ENCODE measurements around the gene RPTOR. TPM values are rescaled to one million over a fixed set of nuclear protein-coding genes. Genes with fewer than 3 reads are reported as not detected.
"Not testable (repeated sequence)": the region's sequence is repeated elsewhere in the genome, so short reads cannot be mapped to it uniquely, and the experiment has no call there.

The RPTOR gene
- total RNA-seq, 1 experiment from 2014 or later: 30.6 TPM

- H3K9me3 ChIP-seq: no peaks in the 10 kb centered on the region; the same call in 1 of the 2 replicates
- H3K4me3 ChIP-seq: no peak overlapping the region
Observed at GRCh38 chr17:80565343-80566053, 20.9 kb downstream of the RPTOR start.

GRCh38 chr17:80566054-80566400 lies 21.4 kb downstream of the RPTOR start:
- Histone ChIP-seq H3K4me3 (no peak overlapping the region), H3K36me3 (no peaks in the 10 kb centered on the region; the same call in 1 of the 2 replicates), H3K9me3 (no peaks in the 10 kb centered on the region; the same call in 1 of the 2 replicates), H3K27me3 (no peaks in the 10 kb centered on the region)
- DNase-seq: no peak

More at GRCh38 chr17:80565343-80566053, 20.9 kb downstream of the RPTOR start:
- DNase-seq: no peak
- Histone ChIP-seq H3K36me3 (no peaks in the 10 kb centered on the region; the same call in 1 of the 2 replicates), H3K27me3 (no peaks in the 10 kb centered on the region)

- peaks cover 6% of the 10 kb centered on the region; the same call in 1 of the 2 replicates for H3K36me3 ChIP-seq
- no peaks in the 10 kb centered on the region; the same call in 1 of the 2 replicates for H3K9me3 ChIP-seq
- no peak overlapping the region for H3K4me3 ChIP-seq
- no peaks in the 10 kb centered on the region for H3K27me3 ChIP-seq
- DNase-seq: no peak
Observed at GRCh38 chr17:80568246-80568645, 23.6 kb downstream of the RPTOR start.

- Histone ChIP-seq H3K36me3 (peaks cover 6% of the 10 kb centered on the region; the same call in 1 of the 2 replicates), H3K4me3 (no peak overlapping the region), H3K27me3 (no peaks in the 10 kb centered on the region), H3K9me3 (no peaks in the 10 kb centered on the region; the same call in 1 of the 2 replicates)
- no peak for DNase-seq
Observed at GRCh38 chr17:80569924-80570323, 25.3 kb downstream of the RPTOR start.

- no peaks in the 10 kb centered on the region for H3K9me3 ChIP-seq
- peaks cover 6% of the 10 kb centered on the region; the same call in 1 of the 2 replicates for H3K36me3 ChIP-seq
- DNase-seq: no peak
- no peak overlapping the region for H3K4me3 ChIP-seq
- no peaks in the 10 kb centered on the region for H3K27me3 ChIP-seq
Observed at GRCh38 chr17:80573701-80574100, 29.1 kb downstream of the RPTOR start.

GRCh38 chr17:80574496-80574895 lies 29.9 kb downstream of the RPTOR start:
- Histone ChIP-seq H3K27me3 (no peaks in the 10 kb centered on the region), H3K9me3 (no peaks in the 10 kb centered on the region), H3K4me3 (no peak overlapping the region), H3K36me3 (peaks cover 6% of the 10 kb centered on the region; the same call in 1 of the 2 replicates)
- DNase-seq: no peak

GRCh38 chr17:80575057-80575875 lies 30.6 kb downstream of the RPTOR start:
- peaks cover 6% of the 10 kb centered on the region; the same call in 1 of the 2 replicates for H3K36me3 ChIP-seq
- no peaks in the 10 kb centered on the region for H3K27me3 ChIP-seq
- DNase-seq: peak; percentile 83
- no peak overlapping the region for H3K4me3 ChIP-seq
- H3K9me3 ChIP-seq: no peaks in the 10 kb centered on the region

- H3K36me3 ChIP-seq: no peaks in the 10 kb centered on the region
- H3K27me3 ChIP-seq: no peaks in the 10 kb centered on the region
- no peak for DNase-seq
- H3K4me3 ChIP-seq: no peak overlapping the region
- no peaks in the 10 kb centered on the region for H3K9me3 ChIP-seq
Observed at GRCh38 chr17:80577876-80578570, 33.4 kb downstream of the RPTOR start.

GRCh38 chr17:80578668-80579388 lies 34.2 kb downstream of the RPTOR start:
- H3K4me3 ChIP-seq, H3K36me3 ChIP-seq, DNase-seq, H3K27me3 ChIP-seq, H3K9me3 ChIP-seq: not testable (repeated sequence)

- Histone ChIP-seq H3K36me3 (no peaks in the 10 kb centered on the region), H3K27me3 (no peaks in the 10 kb centered on the region), H3K4me3 (no peak overlapping the region), H3K9me3 (no peaks in the 10 kb centered on the region)
- no peak for DNase-seq
Observed at GRCh38 chr17:80582165-80582564, 37.5 kb downstream of the RPTOR start.

- Histone ChIP-seq H3K36me3 (no peaks in the 10 kb centered on the region), H3K4me3 (no peak overlapping the region), H3K27me3 (no peaks in the 10 kb centered on the region), H3K9me3 (no peaks in the 10 kb centered on the region)
- DNase-seq: no peak
Observed at GRCh38 chr17:80584176-80584905, 39.7 kb downstream of the RPTOR start.

GRCh38 chr17:80585890-80586845 lies 41.5 kb downstream of the RPTOR start:
- Histone ChIP-seq H3K36me3 (no peaks in the 10 kb centered on the region), H3K9me3 (no peaks in the 10 kb centered on the region), H3K4me3 (no peak overlapping the region), H3K27me3 (no peaks in the 10 kb centered on the region)
- no peak for DNase-seq

GRCh38 chr17:80586846-80587228 lies 42.2 kb downstream of the RPTOR start:
- no peak overlapping the region for H3K4me3 ChIP-seq
- no peak for DNase-seq
- no peaks in the 10 kb centered on the region for H3K36me3 ChIP-seq
- no peaks in the 10 kb centered on the region for H3K9me3 ChIP-seq
- no peaks in the 10 kb centered on the region for H3K27me3 ChIP-seq

GRCh38 chr17:80588702-80589383 lies 44.2 kb downstream of the RPTOR start:
- no peak for DNase-seq
- Histone ChIP-seq H3K4me3 (no peak overlapping the region), H3K9me3 (no peaks in the 10 kb centered on the region), H3K27me3 (no peaks in the 10 kb centered on the region), H3K36me3 (no peaks in the 10 kb centered on the region)

Data from MG63 (cell line).